ENCODE results near the gene FRMPD4.

The FRMPD4 gene

GRCh38 chrX:12480956-12481355 is 342.7 kb downstream of the FRMPD4 start:
- FAIRE-seq = no peak
- DNase-seq (ENCODE audit: insufficient read length, low spot score) = no peak
- no peak for TF ChIP-seq CTCF (IDR thresholded peaks at IDR 0.05; ENCODE audit: insufficient read depth, missing control alignments)

GRCh38 chrX:12488220-12488619 is 349.9 kb downstream of the FRMPD4 start:
- DNase-seq (ENCODE audit: insufficient read length, low spot score) = no peak
- no peak for FAIRE-seq

GRCh38 chrX:12488771-12489170 is 350.5 kb downstream of the FRMPD4 start:
- TF ChIP-seq CTCF (IDR thresholded peaks at IDR 0.05; ENCODE audit: insufficient read depth, missing control alignments) = no peak
- FAIRE-seq = no peak
- no peak for DNase-seq (ENCODE audit: insufficient read length, low spot score)

More at GRCh38 chrX:12488220-12488619, 349.9 kb downstream of the FRMPD4 start:
- TF ChIP-seq CTCF (IDR thresholded peaks at IDR 0.05; ENCODE audit: insufficient read depth, missing control alignments) = no peak

- FAIRE-seq = peak; percentile 80
- no peak for TF ChIP-seq CTCF (IDR thresholded peaks at IDR 0.05; ENCODE audit: insufficient read depth, missing control alignments)
- DNase-seq (ENCODE audit: insufficient read length, low spot score) = no peak
Measured at GRCh38 chrX:12489341-12489740, 351.1 kb downstream of the FRMPD4 start.

- DNase-seq (ENCODE audit: insufficient read length, low spot score) (no peak), FAIRE-seq (no peak)
- no peak for TF ChIP-seq CTCF (IDR thresholded peaks at IDR 0.05; ENCODE audit: insufficient read depth, missing control alignments)
Measured at GRCh38 chrX:12494400-12495138, 356.3 kb downstream of the FRMPD4 start.

GRCh38 chrX:12496343-12496742 is 358.1 kb downstream of the FRMPD4 start:
- no peak for TF ChIP-seq CTCF (IDR thresholded peaks at IDR 0.05; ENCODE audit: insufficient read depth, missing control alignments)
- DNase-seq (ENCODE audit: insufficient read length, low spot score) = no peak
- FAIRE-seq = no peak

GRCh38 chrX:12497832-12498591 is 359.7 kb downstream of the FRMPD4 start:
- DNase-seq (ENCODE audit: insufficient read length, low spot score) (no peak), FAIRE-seq (no peak)
- peak; percentile 29 for TF ChIP-seq CTCF (IDR thresholded peaks at IDR 0.05; ENCODE audit: insufficient read depth, missing control alignments)

Measured in D721Med (cell line).